ENCODE data around the gene SPATA9.

DNA sequence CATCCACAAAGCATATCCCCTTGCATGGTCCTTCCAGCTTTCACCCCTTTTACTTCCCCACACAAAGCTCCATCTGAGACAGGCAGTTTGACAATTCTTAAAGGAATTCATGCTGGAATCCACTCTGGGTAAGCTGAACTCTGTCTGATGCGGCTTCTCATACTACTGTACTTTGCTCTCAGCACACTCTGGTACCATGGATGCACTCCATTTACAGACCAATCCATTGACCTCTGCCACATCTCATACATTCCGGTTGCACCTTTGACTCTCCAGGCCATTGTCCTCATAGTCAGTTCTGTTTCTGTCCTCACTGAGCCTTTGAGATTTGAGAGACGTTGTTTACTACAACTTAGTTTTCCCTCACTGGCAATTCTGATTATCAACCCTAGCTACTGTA is 12.2 kb downstream of the SPATA9 start:
- TF ChIP-seq, protein P1, sequence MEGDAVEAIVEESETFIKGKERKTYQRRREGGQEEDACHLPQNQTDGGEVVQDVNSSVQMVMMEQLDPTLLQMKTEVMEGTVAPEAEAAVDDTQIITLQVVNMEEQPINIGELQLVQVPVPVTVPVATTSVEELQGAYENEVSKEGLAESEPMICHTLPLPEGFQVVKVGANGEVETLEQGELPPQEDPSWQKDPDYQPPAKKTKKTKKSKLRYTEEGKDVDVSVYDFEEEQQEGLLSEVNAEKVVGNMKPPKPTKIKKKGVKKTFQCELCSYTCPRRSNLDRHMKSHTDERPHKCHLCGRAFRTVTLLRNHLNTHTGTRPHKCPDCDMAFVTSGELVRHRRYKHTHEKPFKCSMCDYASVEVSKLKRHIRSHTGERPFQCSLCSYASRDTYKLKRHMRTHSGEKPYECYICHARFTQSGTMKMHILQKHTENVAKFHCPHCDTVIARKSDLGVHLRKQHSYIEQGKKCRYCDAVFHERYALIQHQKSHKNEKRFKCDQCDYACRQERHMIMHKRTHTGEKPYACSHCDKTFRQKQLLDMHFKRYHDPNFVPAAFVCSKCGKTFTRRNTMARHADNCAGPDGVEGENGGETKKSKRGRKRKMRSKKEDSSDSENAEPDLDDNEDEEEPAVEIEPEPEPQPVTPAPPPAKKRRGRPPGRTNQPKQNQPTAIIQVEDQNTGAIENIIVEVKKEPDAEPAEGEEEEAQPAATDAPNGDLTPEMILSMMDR (IDR thresholded peaks at IDR 0.05): no peak
- no peak for TF ChIP-seq EP300 (IDR thresholded peaks at IDR 0.05; ENCODE audit: low read depth)
- no peak for TF ChIP-seq POLR2AphosphoS5 (IDR thresholded peaks at IDR 0.05)
